UCSD-AML1 (cell line): Measurements from ENCODE around the gene AFF1.
"Not testable (repeated sequence)": the region's sequence is repeated elsewhere in the genome, so short reads cannot be mapped to it uniquely, and the experiment has no call there.

Experiments
- DNase-seq: peaks from one replicate; lab custom pipeline; 2025; ENCODE audit not compliant: unreplicated experiment; lab: John Stamatoyannopoulos, UW

AFF1 gene

DNA sequence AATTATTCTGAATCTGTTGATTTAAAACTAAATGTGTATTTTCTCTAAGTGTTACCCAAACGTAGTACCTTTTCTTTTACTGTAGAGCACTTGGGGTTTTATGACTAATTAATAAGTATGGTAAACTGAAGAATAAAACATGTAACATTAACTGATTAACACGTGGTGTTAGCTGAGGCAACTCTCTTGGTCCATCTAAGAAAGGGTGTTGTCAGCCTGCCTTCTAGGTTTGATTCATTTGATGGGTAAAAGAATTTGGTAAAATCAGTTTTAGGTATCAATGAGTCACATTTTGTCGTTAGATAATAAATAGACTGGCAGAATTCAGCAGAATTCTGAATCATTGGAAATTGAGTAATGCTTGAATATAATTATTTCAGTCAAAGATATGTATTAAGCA lies 99.7 kb downstream of the AFF1 start:
- no peak for DNase-seq

DNA sequence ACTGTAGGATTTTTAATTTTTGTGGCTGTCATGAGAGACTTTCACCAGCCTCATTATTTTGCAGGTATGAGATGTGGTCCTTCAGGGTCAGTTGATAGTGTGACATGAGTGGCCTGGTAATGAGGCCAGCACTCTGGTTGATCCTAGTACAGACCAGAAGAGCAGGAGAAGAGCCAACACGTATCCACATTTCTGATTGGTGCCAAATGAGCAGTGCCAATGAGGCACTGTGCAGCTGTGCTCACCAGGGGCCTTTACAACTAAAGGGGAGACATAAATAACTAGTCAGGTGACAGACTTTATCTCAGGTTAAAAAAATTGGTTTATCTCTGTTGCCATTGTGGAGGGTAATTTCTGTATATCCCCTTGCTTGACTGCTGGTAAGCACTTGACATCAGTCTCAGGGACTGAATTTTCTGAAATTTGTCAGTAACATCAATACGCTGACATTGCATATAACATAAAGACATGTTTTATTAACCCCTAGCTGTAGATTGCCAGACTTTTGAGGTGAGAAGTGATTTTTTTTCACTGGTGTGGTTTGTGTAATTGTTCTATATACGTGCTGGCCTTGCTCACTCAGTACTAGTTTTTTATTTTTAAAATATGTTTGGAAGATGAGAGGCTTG lies 101.2 kb downstream of the AFF1 start:
- DNase-seq, result no peak

DNA sequence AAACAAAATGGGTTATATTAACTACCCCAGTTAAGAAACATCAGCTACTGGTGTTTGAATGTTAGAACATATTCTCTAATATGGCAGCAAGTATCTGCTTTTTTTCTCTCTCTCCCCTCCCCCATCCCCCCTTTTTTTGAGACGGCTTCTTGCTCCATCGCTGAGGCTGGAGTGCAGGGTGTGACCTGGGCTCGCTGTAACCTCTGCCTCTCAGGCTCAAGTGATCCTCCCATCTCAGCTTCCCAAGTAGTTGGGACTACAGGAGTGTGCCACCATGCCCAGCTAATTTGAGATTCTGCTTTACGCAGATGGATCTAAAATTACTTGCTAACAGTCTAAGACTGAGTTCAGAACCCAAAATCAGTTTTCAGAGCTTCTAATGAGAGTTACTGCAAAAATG lies 101.9 kb downstream of the AFF1 start:
- DNase-seq, result no peak

DNA sequence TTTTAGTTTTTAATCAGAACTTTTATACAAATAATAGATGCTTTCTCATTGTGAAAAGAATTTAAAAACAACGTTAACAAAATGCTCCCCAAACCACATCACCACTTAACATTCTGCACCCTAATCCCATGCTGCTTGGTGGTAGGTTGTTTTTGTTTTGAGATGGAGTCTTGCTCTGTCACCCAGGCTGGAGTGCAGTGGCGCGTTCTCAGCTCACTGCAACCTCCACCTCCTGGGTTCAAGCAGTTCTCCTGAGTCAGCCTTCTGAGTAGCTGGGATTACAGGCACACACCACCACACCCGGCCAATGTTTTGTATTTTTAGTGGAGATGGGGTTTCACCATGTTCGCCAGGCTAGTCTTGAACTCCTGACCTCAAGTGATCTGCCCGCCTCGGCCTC lies 102.4 kb downstream of the AFF1 start:
- DNase-seq, result not testable (repeated sequence)

DNA sequence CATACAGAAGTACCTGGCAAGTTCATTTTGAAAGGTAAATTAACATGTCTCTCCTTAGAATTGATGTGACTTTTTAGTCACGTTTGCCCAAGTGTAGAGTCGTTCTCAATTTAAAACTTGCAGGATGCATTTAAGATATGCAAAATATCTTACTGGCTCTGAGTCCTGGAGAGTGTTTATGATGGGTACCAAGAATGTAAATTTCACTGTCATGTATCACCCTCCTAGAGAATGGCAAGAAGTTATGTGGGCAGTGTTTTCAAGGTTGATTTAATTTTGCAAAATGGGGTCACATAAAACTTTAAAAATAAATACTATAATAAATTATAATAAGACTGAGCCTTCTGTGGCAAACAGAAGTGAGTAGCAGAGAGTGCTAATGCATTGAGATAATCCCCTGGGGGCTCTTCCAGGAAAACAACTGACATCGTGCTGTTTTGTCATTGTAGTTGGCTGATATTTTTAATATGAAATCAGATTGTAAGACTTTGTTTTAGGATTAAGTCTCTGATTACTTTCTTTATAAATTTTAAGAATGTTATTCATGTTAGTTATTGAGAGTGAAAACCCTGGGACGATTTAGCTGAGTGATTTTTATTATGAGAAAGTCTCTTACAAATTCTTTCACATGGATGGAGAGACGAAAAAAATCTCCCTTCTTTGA lies 103.0 kb downstream of the AFF1 start:
- no peak for DNase-seq

DNA sequence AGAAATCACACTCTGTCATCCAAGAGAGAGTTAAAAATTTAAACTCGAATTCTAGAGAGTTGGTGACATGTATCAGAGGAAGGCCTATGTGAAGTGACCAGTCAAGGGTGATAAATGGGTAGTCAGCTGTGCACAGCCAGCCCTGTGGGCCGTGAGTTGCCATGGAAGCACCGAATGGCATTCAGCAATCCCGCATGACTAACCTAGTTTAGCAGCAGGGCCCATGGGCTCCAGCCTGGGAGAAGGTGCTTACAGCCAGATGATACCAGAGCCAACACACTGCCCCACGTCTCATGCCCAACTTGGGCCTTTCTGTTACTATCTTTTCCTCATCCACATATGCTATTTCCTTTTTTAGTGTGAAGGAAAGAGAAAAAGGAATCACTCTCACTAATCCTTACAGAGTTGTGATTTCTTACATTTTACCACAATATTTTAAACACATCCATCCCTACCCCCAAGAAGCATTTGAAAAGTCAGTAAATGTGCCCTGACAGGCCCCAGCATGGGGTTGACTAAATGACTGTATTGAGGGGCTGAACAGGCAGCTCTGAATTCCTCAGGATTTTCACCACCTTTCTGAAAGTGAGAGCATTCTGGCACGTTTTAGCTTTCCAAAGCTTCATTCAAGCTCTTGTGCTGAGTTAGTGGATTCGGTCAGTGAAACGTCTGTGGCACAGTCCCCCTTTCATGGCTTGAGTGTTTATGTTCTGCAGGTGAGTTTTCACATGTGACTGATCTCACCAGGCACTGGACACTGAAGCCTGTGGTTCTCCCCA lies 104.2 kb downstream of the AFF1 start:
- peak; percentile 14 for DNase-seq

DNA sequence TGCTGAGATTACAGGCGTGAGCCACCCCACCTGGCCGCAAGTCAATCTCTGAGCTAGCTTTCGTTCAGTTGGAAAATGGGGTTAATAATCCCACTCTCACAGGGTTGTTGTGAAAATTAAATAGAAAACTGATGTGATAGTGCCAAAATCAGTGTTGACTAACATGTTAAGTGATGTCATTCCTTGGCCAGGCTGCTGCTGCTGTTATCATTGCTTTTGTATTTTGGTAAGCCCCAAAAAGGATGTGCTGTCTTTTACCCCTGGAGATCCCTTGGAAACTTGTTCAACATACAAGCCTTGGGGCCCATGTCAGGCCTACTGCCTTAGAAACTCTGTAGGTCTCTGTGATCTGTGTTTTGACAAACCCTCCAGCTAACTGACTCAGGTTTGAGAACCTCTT lies 106.3 kb downstream of the AFF1 start:
- no peak for DNase-seq

DNA sequence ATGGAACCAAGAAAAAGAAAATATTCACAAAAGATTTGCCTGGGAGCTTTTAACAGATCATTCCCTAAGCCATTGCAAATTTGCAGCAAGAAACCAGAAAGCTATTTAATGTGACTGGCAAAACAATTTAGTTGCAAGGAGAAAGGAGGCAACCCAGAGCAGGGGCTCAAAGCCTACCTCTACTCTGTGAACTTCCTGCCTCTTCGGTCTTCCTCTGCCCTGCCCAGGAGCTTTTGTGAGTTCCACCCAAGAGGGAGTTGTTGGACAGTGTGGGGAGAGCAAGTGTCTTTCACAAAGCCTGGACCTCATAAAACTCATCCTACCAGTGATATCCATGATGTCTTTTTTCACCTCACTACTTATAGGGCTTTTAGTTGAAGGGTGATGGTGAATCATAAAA lies 107.4 kb downstream of the AFF1 start:
- DNase-seq, result peak; percentile 14

DNA sequence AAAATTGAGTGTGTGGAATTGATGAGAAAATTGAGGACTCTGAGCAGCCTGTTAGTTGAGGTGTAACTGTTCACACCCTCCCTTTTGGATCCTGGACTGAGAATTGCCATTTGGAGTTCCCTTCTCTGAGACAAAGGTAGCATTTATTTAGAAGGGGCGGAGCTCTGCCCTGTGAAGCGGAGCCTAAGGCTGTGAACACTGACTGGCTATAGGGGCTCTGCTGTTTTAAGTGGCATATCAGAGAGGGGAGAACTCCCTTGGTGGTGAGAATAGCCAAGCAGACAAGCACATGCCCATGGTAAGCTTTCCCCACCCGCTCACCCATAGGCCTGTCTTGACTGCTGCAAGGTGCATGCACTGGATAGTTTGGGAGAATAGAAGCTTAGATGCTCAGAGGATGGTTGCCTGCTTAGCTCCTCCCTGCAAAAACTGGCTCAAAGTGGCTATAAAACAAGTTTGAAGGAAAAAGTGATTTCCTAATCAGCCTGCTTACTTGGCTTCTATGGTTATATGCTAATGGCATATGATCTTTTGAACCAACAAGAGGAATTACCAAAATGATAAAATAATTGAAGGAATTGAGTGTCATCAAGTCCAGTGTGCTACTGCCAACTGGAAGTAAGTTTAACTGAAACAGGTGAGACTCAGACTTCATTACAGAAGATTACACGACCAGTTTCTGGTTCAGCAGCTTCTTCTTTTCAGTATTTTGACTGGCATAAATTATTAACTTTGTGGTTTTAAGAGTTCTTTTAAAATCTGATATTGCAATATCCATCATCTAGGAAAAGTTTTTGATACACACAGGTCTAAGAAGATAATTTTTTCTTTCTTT lies 108.4 kb downstream of the AFF1 start:
- no peak for DNase-seq

DNA sequence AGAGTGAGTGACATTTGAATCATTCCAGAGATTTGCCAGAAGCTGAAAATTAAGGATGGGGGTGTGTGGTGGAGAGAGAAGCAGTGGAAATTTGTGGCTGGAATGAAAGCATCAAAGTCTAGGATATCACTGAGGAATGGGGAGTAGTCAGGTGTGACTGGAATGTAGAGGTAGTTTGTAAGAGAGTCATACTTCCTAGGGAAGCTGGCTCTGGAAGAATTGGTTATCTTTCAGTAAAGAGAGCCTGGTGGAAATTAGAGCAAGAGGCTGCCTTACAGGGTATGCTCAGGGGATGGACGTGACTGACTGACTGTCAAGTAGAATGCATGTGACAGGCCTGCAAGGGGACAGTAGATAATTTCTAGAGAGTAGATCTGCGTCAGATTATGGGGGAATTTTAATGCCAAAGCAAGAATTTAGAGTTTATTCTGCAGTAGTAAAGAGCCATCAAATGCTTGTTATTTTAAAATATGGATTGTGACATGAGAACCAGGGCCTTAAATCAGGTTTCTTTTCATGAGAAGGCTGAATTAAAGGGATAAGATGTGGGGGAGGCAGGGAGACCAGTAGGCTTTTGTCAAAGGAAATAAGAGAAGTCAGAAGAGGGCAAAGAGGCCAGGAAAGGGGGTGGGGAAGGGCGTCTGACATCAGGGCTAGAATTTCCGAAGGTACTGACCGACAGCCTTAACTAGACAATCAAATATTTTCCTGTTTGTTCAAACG lies 109.9 kb downstream of the AFF1 start:
- no peak for DNase-seq

DNA sequence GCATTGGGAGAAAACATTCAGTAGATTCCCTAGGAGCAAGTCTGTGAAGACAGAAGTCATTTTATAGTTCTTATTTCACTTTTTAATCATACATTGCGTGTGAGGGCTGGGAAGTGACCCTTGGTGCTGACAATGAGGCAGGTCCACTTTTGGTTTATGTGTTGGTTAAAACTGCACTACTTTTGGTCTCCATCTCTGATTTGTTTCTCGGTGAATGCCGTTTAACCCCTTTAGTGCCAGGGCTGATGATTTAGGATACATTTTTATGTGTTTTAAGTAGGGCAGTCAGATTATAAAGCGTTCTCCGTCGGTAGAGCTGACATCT lies 110.4 kb downstream of the AFF1 start:
- DNase-seq, result no peak

DNA sequence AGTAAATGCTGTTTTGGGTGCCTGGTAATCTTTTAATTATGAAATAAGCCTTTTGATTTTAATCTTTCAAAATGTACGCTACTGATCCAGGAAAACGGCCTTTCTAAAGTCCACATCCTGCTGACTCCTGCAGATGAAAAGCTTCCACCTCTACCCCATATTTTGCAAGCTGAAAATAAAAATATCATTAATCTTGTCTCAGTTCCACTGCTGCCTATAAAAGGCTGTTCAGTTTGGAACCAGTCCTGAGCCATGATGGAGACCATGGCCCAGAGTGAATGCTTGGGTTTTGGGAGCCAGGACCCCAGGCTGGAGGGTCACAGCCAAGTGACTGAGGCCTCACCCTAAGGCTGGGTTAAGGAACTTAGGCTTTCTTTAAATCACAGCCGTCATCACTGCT lies 110.8 kb downstream of the AFF1 start:
- no peak for DNase-seq

DNA sequence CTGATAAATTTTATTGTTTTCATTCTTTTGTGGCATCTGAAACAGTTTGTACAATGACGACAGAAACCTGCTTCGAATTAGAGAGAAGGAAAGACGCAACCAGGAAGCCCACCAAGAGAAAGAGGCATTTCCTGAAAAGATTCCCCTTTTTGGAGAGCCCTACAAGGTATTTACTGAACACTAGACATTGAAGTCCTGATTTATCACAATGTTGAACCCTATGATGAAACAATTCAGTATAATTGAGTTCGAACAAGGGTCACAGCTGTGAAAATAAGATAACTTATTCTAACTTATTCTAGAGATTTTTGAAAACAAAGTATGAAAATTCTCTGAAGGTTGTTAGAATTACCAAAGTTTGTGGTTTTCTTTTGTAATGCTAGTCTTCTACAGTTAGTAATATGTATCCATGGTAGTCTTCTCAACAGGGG lies 111.3 kb downstream of the AFF1 start:
- DNase-seq, result no peak

DNA sequence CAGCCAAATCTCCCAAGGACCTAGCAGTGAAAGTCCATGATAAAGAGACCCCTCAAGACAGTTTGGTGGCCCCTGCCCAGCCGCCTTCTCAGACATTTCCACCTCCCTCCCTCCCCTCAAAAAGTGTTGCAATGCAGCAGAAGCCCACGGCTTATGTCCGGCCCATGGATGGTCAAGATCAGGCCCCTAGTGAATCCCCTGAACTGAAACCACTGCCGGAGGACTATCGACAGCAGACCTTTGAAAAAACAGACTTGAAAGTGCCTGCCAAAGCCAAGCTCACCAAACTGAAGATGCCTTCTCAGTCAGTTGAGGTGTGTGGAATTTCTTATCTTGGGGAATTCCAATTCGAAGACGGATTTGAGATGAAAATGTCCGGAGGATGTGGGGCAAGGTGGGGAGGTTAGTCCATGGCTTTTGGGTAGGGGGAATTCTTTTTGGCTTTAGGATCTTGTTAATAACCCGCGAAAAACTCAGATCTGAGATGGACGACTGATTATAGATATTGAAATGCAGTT lies 112.5 kb downstream of the AFF1 start:
- no peak for DNase-seq

DNA sequence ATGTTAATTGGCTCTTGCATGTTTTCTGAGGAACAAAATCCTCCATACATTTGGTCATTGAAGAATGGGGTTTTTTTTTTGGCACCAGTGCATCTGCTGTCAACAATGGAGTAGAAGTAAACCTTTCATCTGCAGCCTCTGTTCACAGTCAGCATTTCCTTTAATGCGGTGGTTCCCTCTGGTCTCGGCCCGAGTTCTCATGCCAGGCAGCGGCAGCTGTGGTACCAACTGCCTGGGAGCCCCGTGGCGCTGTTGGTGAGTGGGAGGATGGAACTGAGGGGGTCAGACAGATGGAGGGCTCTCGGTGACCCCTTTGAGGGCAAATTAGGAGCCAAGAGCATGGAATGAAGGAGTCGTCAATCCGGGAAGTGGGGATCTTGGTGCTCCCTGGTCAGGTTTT lies 114.7 kb downstream of the AFF1 start:
- no peak for DNase-seq

DNA sequence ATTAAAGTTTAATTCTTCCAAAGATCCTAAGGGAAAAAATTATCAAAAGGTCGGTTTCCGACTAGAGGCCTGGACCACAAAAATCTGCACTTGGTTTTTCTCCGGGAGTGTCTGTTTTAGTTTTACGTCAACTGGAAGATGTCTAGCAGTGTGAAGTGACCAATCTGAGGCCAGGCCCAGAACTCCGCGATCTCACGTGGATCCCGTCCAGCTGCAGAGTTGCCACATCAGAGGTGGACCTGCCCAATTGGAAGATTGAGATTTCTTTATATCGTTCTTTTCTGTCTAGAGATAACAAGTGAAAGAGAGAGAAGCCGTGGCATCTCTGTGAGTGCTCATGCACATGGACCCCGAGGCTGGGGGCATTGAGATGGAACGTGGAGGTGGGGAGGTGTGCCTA lies 115.8 kb downstream of the AFF1 start:
- DNase-seq, result no peak

DNA sequence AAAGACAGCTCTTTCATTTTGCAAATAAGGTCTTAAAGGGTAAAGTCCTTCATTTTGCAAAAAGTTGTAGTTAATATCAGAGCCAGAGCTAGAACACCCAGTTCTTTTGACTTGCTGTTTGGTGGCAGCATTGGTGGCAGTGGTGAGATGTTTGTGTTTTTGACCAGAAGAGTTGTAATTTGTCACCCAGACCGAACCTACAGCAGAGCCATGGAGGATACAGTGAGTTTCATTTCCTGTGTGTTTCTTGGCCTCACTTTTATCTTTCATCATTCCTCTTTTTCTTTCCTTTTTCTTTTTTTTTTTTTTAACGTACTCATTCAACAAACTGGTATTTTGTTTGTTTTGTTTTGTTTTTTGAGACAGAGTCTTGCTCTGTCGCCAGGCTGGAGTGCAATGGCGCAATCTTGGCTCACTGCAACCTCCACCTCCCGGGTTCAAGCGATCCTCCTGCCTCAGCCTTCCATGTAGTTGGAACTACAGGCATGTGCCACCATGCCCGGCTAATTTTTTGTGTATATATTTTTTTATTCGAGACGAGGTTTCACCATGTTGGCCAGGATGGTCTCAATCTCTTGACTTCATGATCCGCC lies 116.4 kb downstream of the AFF1 start:
- DNase-seq, result no peak

DNA sequence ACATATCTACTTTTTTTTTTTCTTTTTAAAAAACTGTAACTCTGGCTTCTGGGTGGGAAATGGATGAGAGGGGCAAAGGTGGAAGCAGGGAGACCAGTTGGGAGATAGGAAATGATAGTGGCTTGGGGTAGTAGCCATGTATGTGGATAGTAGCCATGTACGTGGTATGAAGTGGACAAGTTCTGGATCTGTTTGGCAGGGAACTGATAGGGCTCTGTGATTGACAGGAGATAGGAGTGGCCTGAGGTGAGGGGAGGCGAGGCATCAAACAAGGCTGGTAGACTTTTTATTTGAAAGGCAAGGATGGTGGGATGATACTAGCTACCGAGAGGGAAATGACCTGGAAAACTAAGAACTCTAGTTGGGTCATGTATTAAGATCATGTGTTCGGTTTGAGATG lies 117.8 kb downstream of the AFF1 start:
- DNase-seq, result no peak

DNA sequence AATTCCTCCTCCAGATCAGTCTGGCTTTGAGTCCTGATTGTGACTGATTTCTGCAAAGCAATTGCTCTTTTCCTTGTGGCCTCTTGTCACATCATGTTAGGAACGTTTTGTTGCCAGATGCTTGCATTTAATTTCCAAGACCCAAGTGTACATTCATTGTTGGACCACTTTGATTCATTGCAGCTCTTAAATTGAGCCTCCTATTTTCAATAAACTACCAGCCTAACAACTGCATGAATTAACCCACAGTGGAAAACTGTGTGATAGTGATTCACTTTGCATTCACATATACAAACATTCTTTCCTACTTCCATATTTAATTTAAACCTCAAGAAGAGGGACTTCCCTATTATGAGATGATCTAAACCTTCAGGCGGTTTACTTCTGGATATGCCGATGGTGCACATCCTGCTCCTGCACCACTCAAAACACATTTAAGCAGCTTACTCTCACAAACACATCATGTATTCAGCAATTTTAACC lies 118.4 kb downstream of the AFF1 start:
- no peak for DNase-seq
